HEK293 (cell line): ENCODE results near the gene GOLGA6L7.

Experiments
- CTCF ChIA-PET: fragments of 350-600 bp; formaldehyde crosslinking; extraction: SDS; loops from one replicate; lab custom pipeline; 2021; ENCODE audit warnings: antibody characterized with exemption; lab: Yijun Ruan, JAX
- POLR2A ChIA-PET: fragments of 300-600 bp; formaldehyde crosslinking; extraction: SDS; loops from one replicate; lab custom pipeline; 2020; ENCODE audit warnings: antibody characterized with exemption, inconsistent platforms; lab: Yijun Ruan, JAX
- H3K27ac ChIP-seq: fragments of 200-500 bp; sonication (Bioruptor generic); 2 replicates; pipeline ENCODE4 v1.5.1; 2014; ENCODE audit warnings: low read depth, low read length, control low read depth, inconsistent platforms; ENCODE audit errors: extremely low read depth
- H3K36me3 ChIP-seq, 2 experiments: fragments of 200-500 bp in 1 of 2; sonication (Bioruptor generic) in 1 of 2; 1 replicate in 1 of 2; 2 replicates in 1 of 2; pipeline ENCODE4 v1.5.1; 2014 to 2017; ENCODE audit warnings: inconsistent platforms in 2 of 2, low read length in 2 of 2; ENCODE audit not compliant: control insufficient read depth in 2 of 2, insufficient read depth in 1 of 2
- H3K4me1 ChIP-seq: fragments of 200-500 bp; sonication (Bioruptor generic); 2 replicates; pipeline ENCODE4 v1.5.1; 2014; ENCODE audit warnings: mild to moderate bottlenecking, low read length, inconsistent platforms; ENCODE audit not compliant: control insufficient read depth, insufficient read depth
- H3K4me3 ChIP-seq: 2 replicates; pipeline ENCODE4 v1.5.1; 2011; ENCODE audit warnings: low read depth, mild to moderate bottlenecking, control low read depth, low read length, moderate library complexity
- H3K9me3 ChIP-seq: fragments of 200-500 bp; sonication (Bioruptor generic); 2 replicates; pipeline ENCODE4 v1.5.1; 2014; ENCODE audit warnings: low read depth, low read length, inconsistent platforms; ENCODE audit not compliant: control insufficient read depth, insufficient read depth
- GLIS1 ChIP-seq: fragments of 450-650 bp; formaldehyde crosslinking; IDR thresholded peaks from 2 replicates; pipeline ENCODE4 v1.5.1; 2016; ENCODE audit warnings: missing biosample characterization, missing genetic modification characterization
- GLIS2 ChIP-seq: fragments of 450-650 bp; formaldehyde crosslinking; IDR thresholded peaks from 2 replicates; pipeline ENCODE4 v1.5.1; 2016; ENCODE audit warnings: missing biosample characterization, missing genetic modification characterization
- HIC1 ChIP-seq: fragments of 450-650 bp; formaldehyde crosslinking; IDR thresholded peaks from 2 replicates; pipeline ENCODE4 v1.5.1; 2016; ENCODE audit warnings: missing biosample characterization, missing genetic modification characterization
- KLF8 ChIP-seq: fragments of 450-650 bp; formaldehyde crosslinking; IDR thresholded peaks from 2 replicates; pipeline ENCODE4 v1.5.1; 2016; ENCODE audit warnings: missing biosample characterization, missing genetic modification characterization
- MYNN ChIP-seq: fragments of 450-650 bp; formaldehyde crosslinking; IDR thresholded peaks from 2 replicates; pipeline ENCODE4 v1.5.1; 2016; ENCODE audit warnings: missing biosample characterization, missing genetic modification characterization, borderline replicate concordance
- YY1 ChIP-seq: fragments of 450-650 bp; formaldehyde crosslinking; IDR thresholded peaks from 2 replicates; pipeline ENCODE4 v1.5.1; 2018; ENCODE audit warnings: missing biosample characterization, missing genetic modification characterization
- ZBTB10 ChIP-seq: fragments of 450-650 bp; formaldehyde crosslinking; IDR thresholded peaks from 2 replicates; pipeline ENCODE4 v1.5.1; 2016; ENCODE audit warnings: missing biosample characterization, missing genetic modification characterization
- ZBTB20 ChIP-seq: fragments of 450-650 bp; formaldehyde crosslinking; IDR thresholded peaks from 2 replicates; pipeline ENCODE4 v1.5.1; 2016; ENCODE audit warnings: missing biosample characterization, missing genetic modification characterization
- ZBTB26 ChIP-seq: fragments of 450-650 bp; formaldehyde crosslinking; optimal IDR thresholded peaks from 2 replicates; pipeline ENCODE3; 2016; ENCODE audit warnings: missing biosample characterization, mild to moderate bottlenecking, missing genetic modification characterization
- ZBTB8A ChIP-seq: fragments of 450-650 bp; formaldehyde crosslinking; IDR thresholded peaks from 2 replicates; pipeline ENCODE4 v1.5.1; 2016; ENCODE audit warnings: missing biosample characterization, missing genetic modification characterization
- ZNF335 ChIP-seq: fragments of 450-650 bp; formaldehyde crosslinking; conservative IDR thresholded peaks from 2 replicates; pipeline ENCODE4 v1.5.1; 2016; ENCODE audit warnings: missing biosample characterization, missing genetic modification characterization
- ZNF366 ChIP-seq: fragments of 450-650 bp; formaldehyde crosslinking; conservative IDR thresholded peaks from 2 replicates; pipeline ENCODE4 v1.5.1; 2016; ENCODE audit warnings: missing biosample characterization, missing genetic modification characterization
- ZNF37A ChIP-seq: fragments of 450-650 bp; IDR thresholded peaks from 2 replicates; pipeline ENCODE4 v1.5.1; 2018; ENCODE audit warnings: missing biosample characterization, missing genetic modification characterization
- ZNF558 ChIP-seq: fragments of 450-650 bp; formaldehyde crosslinking; IDR thresholded peaks from 2 replicates; pipeline ENCODE4 v1.5.1; 2016; ENCODE audit warnings: missing biosample characterization, missing genetic modification characterization
- ZXDB ChIP-seq: fragments of 450-650 bp; formaldehyde crosslinking; IDR thresholded peaks from 2 replicates; pipeline ENCODE4 v1.5.1; 2016; ENCODE audit warnings: missing biosample characterization, missing genetic modification characterization

Gene GOLGA6L7

GRCh38 chr15:28886431-28887338 is 38.2 kb upstream of the GOLGA6L7 start:
- CTCF ChIA-PET = no interaction called here
- Histone ChIP-seq H3K4me1 (no peaks in the 10 kb centered on the region; the same call in 1 of the 2 replicates), H3K9me3 (no peaks in the 10 kb centered on the region), H3K27ac (peak overlapping the region; percentile 75; the same call in 1 of the 2 replicates), H3K36me3 (no peaks in the 10 kb centered on the region), H3K4me3 (peak overlapping the region; percentile 56)
- POLR2A ChIA-PET = no interaction called here
- peak; percentile 81 for TF ChIP-seq ZNF335
- 0 out of 2 replicates have a peak, but pooled peaks have one; percentile 16 for TF ChIP-seq HIC1 (tag by site-specific recombination)
- peak; percentile 18; the same call in 1 of the 2 replicates for TF ChIP-seq GLIS1 (tag by site-specific recombination)
- no peak for TF ChIP-seq KLF8 (tag by site-specific recombination)
- no peak for TF ChIP-seq ZNF558 (tag by site-specific recombination)
- TF ChIP-seq ZBTB20 (tag by site-specific recombination) = peak; percentile 93
- TF ChIP-seq ZNF37A = no peak
- peak; percentile 22; the same call in 1 of the 2 replicates for TF ChIP-seq GLIS2 (tag by site-specific recombination)
- TF ChIP-seq MYNN (tag by site-specific recombination) = no peak

- H3K4me3 ChIP-seq = peak within 1 kb of the TSS; percentile 56
- no peaks in the 10 kb centered on the region; the same call in 1 of the 2 replicates for H3K4me1 ChIP-seq
- ChIA-PET CTCF (no interaction called here), POLR2A (no interaction called here)
- H3K9me3 ChIP-seq = no peaks in the 10 kb centered on the region
- no peaks in the 10 kb centered on the region for H3K36me3 ChIP-seq
- H3K27ac ChIP-seq = peak within 1 kb of the TSS; percentile 75; the same call in 1 of the 2 replicates
- peak; percentile 98 for TF ChIP-seq ZBTB20 (tag by site-specific recombination)
- 0 out of 2 replicates have a peak, but pooled peaks have one; percentile 23 for TF ChIP-seq ZXDB (tag by site-specific recombination)
- no peak for TF ChIP-seq YY1 (tag by site-specific recombination)
- 0 out of 2 replicates have a peak, but pooled peaks have one; percentile 19 for TF ChIP-seq ZBTB10 (tag by site-specific recombination)
- peak; percentile 84 for TF ChIP-seq ZBTB8A
- peak; percentile 2; the same call in 1 of the 2 replicates for TF ChIP-seq GLIS2 (tag by site-specific recombination)
- no peak for TF ChIP-seq ZNF366 (tag by site-specific recombination)
- TF ChIP-seq ZBTB26 (tag by site-specific recombination) = peak; percentile 63
- TF ChIP-seq, all 188 proteins: peak for 6
These were observed 37.4 kb upstream of the GOLGA6L7 start, which contains the start of gene APBA2 for GRCh38 chr15:28885630-28886430. Gene APBA2 (plus strand): TSS chr15:28885974. CDS start chr15:29053885, 167,911 bp downstream.
